ENCODE results near the gene CSTB. TPM values are rescaled to one million over a fixed set of nuclear protein-coding genes. Genes with fewer than 3 reads are reported as not detected.
"Not testable (repeated sequence)": the region's sequence is repeated elsewhere in the genome, so short reads cannot be mapped to it uniquely, and the experiment has no call there.

The CSTB gene, protein sequence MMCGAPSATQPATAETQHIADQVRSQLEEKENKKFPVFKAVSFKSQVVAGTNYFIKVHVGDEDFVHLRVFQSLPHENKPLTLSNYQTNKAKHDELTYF
- 10 to 100 TPM; 22.8 to 23.0 TPM for total RNA-seq

DNA sequence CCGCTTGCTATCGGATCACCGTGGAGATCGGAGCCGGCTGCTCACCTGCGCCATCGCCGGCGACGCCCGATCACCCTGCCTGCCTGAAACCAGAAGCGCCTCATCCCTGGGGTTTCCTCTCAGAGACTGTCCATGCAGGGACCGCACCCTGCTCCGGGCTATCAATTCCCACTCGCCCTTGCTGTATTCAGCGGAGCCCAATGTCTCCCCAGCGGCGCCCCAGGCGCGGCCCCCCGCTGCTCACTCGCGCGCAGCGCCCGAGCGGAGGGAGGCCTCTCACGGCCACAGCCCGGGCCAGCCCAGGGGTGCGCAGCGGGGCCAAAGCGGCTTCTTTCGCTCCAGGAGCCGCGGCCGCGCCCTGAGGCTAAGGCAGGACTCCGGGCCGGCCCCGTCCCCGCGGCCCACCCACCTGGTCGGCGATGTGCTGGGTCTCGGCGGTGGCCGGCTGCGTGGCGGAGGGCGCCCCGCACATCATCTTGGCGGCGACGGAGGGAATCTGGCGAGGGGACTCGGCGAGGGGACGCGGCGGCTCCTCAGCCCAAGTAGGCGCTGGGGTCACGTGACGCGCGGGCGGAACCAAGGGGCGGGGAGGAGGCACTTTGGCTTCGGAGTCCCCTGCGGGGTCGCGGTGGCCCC is at the start of gene CSTB:
Gene CSTB (minus strand): TSS at position 514 of the 636 bp plus-strand sequence. CDS start 39 bp downstream, at position 475.
- Mint-ChIP-seq H3K36me3 (ENCODE audit: low read depth) (peaks cover 4% of the 10 kb centered on the region), H3K27ac (peak within 1 kb of the TSS; percentile 51), H3K4me3 (peak within 1 kb of the TSS; percentile 80), H3K4me1 (ENCODE audit: low read depth) (peaks cover 38% of the 10 kb centered on the region), H3K9me3 (no peaks in the 10 kb centered on the region), H3K27me3 (ENCODE audit: low read depth) (no peaks in the 10 kb centered on the region)
- DNase-seq = peak; percentile 85
- intact Hi-C loops (cut with micrococcal nuclease) = loop anchor here (1.0 to 10.0 kb wide), 4 partner anchors 13 to 1251 kb away; partner anchors contain the start of genes HSF2BP, RRP1 and RRP1B
- CTCF ChIA-PET = no interaction called here

DNA sequence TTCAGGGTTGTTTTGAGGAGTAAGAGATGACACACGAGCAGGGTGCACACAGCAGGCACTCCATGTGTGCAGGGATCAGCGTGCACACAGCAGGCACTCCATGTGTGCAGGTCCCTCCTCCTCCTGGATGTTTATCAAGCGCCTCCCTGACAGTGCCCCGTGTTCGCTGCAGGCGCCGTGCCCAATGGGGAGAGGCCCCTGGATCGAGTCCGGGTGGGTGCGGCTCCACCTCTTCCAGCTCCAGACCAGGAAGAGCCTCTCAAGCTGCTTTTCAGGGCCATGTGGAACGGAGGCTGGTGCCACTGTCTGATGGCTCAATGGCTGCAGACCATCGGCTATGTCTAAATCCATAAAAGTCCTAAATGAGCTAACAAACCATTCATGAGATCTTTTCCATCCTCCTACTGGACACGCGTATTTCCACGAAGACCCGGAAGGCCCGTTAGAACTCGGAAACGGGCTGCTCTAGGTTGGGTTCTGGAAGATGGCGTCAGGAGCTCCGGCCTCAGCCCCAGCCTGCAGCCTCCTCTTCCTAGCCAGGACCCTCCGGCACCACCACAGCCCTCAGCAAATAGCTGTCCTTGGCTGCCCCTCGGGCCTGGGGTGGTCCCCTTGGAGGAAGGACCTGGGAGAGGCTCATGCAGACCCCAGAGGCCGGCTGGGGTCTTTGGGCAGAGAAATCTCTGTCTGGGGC is 49.3 kb upstream of the CSTB start:
- no peaks in the 10 kb centered on the region for H3K27me3 Mint-ChIP-seq (ENCODE audit: low read depth)
- no peak overlapping the region for H3K4me3 Mint-ChIP-seq
- no peak overlapping the region for H3K27ac Mint-ChIP-seq
- H3K9me3 Mint-ChIP-seq = no peaks in the 10 kb centered on the region
- H3K4me1 Mint-ChIP-seq (ENCODE audit: low read depth) = no peaks in the 10 kb centered on the region
- DNase-seq = no peak
- intact Hi-C loops (cut with micrococcal nuclease) = no loop called here
- H3K36me3 Mint-ChIP-seq (ENCODE audit: low read depth) = no peaks in the 10 kb centered on the region
- CTCF ChIA-PET = interaction anchor here (1.0 kb wide), 1 partner anchor 25 kb away, joined by 3 read pairs; no protein-coding TSS in a partner anchor

DNA sequence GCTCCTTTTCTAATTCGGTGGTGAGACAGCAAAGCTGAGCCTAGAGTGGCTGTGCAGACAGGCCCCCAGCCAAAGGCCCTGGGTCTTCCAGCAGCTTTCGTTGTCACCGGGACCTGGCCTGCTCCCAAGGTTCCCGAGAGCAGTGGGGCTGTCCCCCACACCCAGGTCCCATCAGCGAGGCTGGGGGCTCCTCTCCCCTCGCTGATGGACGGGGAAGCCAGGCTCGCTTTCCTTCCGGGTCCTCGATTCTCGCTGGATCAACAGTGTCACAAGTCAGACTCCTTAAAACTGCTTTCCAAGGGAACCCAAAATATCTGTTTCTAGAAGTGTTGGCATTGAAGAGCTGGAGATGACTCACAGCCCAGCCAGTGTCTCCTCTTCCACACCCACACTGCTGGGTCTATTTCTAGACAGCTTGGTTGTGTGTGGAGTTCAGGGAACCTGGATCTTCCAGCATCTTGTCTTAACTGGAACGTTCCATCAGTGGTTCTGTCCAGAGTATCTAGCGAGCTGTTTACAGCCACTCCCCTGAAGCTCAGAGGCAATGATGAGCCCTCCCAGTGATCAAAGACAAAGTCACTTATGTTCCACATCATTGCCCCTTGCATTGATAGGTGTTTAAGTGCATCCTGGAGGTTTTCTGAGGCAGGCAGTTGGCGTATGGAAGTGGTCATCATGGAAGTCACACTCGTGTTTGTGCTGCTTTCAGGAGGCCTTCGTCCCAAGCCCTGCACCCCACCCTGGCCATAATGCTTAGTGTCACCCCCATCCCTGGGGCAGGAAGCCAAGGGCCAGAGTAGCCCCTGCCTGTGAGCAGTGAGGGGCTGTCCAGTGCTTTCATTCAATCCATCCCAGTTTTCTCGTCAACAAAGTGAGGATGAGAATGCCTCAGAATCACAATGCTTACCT is 48.5 kb upstream of the CSTB start:
- CTCF ChIA-PET = no interaction called here

DNA sequence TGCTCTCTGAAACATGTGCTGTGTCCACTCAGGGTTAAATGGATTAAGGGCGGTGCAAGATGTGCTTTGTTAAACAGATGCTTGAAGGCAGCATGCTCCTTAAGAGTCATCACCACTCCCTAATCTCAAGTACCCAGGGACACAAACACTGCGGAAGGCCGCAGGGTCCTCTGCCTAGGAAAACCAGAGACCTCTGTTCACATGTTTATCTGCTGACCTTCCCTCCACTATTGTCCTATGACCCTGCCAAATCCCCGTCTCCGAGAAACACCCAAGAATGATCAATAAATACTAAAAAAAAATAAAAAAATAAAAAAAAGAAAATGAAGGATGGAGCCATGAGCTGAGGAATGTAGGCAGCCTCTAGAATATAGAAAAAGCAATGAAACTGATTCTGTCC is 46.6 kb upstream of the CSTB start:
- DNase-seq; intact Hi-C loops (cut with micrococcal nuclease); H3K36me3 Mint-ChIP-seq (ENCODE audit: low read depth); H3K4me1 Mint-ChIP-seq (ENCODE audit: low read depth); H3K27me3 Mint-ChIP-seq (ENCODE audit: low read depth); CTCF ChIA-PET; H3K27ac Mint-ChIP-seq; H3K9me3 Mint-ChIP-seq; H3K4me3 Mint-ChIP-seq: not testable (repeated sequence)

More for the DNA sequence above, 48.5 kb upstream of the CSTB start:
- Mint-ChIP-seq H3K27ac (no peak overlapping the region), H3K36me3 (ENCODE audit: low read depth) (no peaks in the 10 kb centered on the region), H3K4me3 (no peak overlapping the region), H3K4me1 (ENCODE audit: low read depth) (no peaks in the 10 kb centered on the region), H3K27me3 (ENCODE audit: low read depth) (no peaks in the 10 kb centered on the region), H3K9me3 (no peaks in the 10 kb centered on the region)
- no peak for DNase-seq
- intact Hi-C loops (cut with micrococcal nuclease) = no loop called here

DNA sequence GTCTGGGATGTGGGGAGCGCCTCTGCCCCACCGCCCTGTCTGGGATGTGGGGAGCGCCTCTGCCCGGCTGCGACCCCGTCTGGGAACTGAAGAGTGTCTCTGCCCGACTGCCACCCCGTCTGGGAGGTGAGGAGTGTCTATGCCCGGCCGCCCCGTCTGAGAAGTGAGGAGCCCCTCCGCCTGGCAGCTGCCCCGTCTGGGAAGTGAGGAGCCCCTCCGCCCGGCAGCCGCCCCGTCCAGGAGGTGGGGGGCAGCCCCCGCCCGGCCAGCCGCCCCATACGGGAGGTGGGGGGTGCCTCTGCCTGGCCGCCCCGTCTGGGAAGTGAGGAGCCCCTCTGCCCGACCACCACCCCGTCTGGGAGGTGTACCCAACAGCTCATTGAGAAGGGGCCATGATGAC is 46.1 kb upstream of the CSTB start:
- CTCF ChIA-PET; DNase-seq; intact Hi-C loops (cut with micrococcal nuclease); H3K4me1 Mint-ChIP-seq (ENCODE audit: low read depth); H3K27me3 Mint-ChIP-seq (ENCODE audit: low read depth); H3K27ac Mint-ChIP-seq; H3K4me3 Mint-ChIP-seq; H3K36me3 Mint-ChIP-seq (ENCODE audit: low read depth); H3K9me3 Mint-ChIP-seq: not testable (repeated sequence)

DNA sequence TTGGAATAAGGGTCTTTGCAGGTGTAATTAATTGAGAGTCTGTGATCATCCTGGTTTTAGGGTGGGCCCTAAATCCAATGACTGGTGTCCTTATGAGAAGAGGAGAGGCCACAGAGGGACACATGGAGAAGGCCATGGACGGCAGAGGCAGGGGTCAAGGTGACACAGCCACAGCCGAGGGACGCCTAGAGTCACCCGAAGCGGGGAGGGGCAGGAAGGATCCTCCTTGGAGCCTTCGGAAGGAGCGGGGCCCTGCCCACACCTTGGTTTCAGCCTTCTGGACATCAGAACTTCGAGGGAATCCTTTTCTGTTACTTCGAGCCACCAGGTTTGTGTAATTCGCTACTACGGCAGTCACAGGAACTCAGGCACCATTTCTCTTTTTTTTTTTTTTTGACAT is 44.4 kb upstream of the CSTB start:
- H3K9me3 Mint-ChIP-seq = peaks cover 6% of the 10 kb centered on the region
- peaks cover 5% of the 10 kb centered on the region for H3K36me3 Mint-ChIP-seq (ENCODE audit: low read depth)
- H3K4me3 Mint-ChIP-seq = no peak overlapping the region
- no peak overlapping the region for H3K27ac Mint-ChIP-seq
- CTCF ChIA-PET = no interaction called here
- H3K27me3 Mint-ChIP-seq (ENCODE audit: low read depth) = no peaks in the 10 kb centered on the region
- DNase-seq = no peak
- intact Hi-C loops (cut with micrococcal nuclease) = no loop called here
- H3K4me1 Mint-ChIP-seq (ENCODE audit: low read depth) = no peaks in the 10 kb centered on the region

DNA sequence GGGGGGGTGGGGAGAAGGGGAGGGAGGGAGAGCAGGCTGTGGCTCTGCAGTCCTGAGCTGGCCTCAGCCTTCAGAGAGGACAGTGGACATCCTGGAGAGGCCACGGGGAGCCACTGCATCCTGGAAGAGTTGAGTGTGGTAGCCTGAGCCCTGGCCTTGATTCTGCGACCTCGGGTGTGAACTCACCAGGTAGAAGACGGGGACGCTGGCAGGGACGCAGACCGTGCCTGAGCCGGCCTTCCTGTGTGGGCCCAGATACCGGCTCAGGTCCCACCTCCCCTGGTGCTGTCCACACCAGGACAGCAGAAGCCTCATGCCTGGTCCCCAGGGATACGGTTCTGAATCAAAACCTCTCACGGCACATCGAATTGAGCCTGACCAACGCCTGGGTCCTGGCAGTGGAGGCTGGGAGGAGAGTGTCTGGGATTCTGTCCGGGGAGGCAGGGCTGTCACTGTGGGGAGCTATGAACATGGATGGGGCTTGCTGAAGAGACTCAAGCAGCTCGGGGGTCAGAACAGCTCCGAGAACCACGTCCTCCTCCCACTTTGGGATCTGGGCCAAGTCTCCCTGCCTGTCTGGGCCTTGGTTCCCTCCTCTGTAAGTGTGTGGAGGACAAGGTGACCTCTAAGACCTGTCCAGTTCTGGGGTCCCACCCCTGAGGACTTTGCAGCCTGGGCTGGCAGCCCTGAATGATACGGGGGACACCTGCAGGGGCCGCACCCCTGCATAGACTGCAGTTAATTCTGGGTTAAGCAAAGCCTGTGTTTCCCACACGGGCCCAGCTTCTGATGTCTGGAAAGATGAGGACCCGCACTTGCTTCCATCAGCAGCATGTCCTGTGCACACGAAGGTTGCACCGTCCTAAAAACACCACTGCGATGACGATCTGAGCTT is 43.6 kb upstream of the CSTB start:
- no peak for DNase-seq
- CTCF ChIA-PET = no interaction called here
- H3K4me1 Mint-ChIP-seq (ENCODE audit: low read depth) = peaks cover 2% of the 10 kb centered on the region
- no peaks in the 10 kb centered on the region for H3K27me3 Mint-ChIP-seq (ENCODE audit: low read depth)
- H3K36me3 Mint-ChIP-seq (ENCODE audit: low read depth) = peaks cover 5% of the 10 kb centered on the region
- H3K27ac Mint-ChIP-seq = no peak overlapping the region
- H3K9me3 Mint-ChIP-seq = peaks cover 6% of the 10 kb centered on the region
- intact Hi-C loops (cut with micrococcal nuclease) = no loop called here
- H3K4me3 Mint-ChIP-seq = no peak overlapping the region

DNA sequence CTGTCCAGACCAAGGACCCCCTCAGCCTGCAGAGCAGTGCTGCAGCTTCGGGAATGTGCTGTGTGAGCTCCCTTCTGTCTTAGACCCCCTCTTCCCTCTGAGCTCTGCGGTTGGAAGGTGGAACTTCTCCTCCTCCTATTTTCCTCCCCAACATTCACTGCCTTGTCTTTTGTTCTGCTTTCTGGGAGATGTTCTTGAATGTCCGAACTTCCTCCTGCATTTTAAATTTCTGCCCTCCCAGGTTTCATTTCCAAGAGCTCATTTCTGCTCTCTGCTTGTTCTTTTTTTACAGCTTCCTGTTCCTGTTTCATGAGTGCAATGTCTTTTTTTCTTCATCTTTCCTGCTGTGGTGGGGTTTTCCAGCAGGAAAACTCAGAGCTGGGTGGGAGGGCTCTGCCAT is 42.6 kb upstream of the CSTB start:
- peaks cover 3% of the 10 kb centered on the region for H3K4me1 Mint-ChIP-seq (ENCODE audit: low read depth)
- no peak overlapping the region for H3K4me3 Mint-ChIP-seq
- no peak for DNase-seq
- no peak overlapping the region for H3K27ac Mint-ChIP-seq
- H3K36me3 Mint-ChIP-seq (ENCODE audit: low read depth) = peaks cover 5% of the 10 kb centered on the region
- no peaks in the 10 kb centered on the region for H3K27me3 Mint-ChIP-seq (ENCODE audit: low read depth)
- intact Hi-C loops (cut with micrococcal nuclease) = no loop called here
- CTCF ChIA-PET = interaction anchor here (1.4 kb wide), 1 partner anchor 157 kb away, joined by 3 read pairs; no protein-coding TSS in a partner anchor
- H3K9me3 Mint-ChIP-seq = peaks cover 6% of the 10 kb centered on the region

DNA sequence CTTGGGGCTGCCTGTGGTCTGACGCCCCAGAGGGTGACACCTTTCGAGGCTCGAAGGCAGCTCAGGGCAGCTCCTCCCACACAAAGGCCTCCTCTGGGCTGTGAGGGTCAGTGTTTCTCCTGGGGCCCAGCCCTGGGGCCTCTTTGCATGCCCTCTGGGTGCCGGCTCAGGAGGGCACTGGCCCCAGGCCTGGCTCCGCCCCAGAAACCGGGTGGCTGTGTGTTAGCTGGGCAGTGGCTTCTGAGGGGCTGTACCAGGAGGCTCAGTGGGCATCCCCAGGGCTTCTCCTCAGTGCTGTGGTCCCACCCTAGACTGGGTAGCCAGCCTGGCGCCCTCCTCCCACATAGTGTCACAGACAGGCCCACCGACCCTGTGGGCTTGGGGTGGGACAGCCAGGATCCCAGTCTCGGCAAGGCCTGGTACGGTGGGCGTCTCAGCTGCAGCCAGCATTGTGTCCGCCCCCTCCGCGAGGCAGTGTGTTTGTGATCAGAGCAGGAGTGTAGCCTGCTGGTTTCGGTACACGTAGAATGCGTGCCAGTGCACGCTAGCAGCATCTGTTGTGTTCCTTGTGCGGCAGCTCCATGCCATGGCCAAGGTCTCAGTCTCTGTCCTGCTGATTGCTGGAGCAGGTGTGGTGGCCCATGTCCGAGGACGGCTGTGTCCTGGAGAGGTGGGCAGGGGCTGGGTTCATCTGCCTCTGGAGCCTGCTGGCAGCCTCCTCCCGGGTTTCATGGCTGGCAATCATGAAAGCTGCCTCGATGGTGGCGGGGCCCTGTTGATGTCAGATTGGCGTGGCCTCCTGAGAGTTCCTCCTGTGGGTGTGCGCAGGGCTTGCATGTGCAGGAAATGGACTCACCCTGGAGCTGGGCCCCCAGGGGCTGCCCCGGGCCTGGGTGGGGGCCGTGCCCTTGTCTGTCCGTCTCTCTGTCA is 41.3 kb upstream of the CSTB start:
- Mint-ChIP-seq H3K36me3 (ENCODE audit: low read depth) (peaks cover 5% of the 10 kb centered on the region), H3K27me3 (ENCODE audit: low read depth) (no peaks in the 10 kb centered on the region), H3K9me3 (peaks cover 6% of the 10 kb centered on the region), H3K27ac (no peak overlapping the region), H3K4me1 (ENCODE audit: low read depth) (peaks cover 3% of the 10 kb centered on the region), H3K4me3 (no peak overlapping the region)
- intact Hi-C loops (cut with micrococcal nuclease) = no loop called here
- no peak for DNase-seq
- CTCF ChIA-PET = interaction anchor here (0.6 to 1.4 kb wide), 2 partner anchors 95 to 158 kb away, joined by 3 to 6 read pairs; no protein-coding TSS in a partner anchor

DNA sequence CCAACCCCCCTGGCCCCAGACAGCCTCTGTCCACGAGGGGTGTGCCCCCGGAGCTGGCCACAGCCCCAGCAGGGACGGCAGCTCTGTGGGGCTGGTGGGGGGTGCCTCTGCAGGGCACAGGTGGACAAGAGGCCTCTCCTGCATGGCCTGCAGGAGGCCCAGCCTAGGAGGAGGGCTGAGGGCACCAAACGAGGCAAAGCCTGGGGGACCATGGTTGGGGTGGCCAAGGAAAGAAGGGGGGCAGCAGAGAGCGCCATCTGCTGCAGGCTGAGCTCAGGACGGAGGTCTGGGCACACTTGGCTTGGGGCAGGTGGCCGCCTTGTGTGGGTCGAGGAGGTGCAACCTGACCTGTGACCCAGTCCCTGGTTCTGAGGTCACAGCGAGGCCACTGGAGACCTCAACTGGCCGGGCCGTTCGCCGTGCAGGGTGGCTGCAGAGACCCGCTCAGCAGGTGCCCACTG is 40.5 kb upstream of the CSTB start:
- Mint-ChIP-seq H3K36me3 (ENCODE audit: low read depth) (peaks cover 5% of the 10 kb centered on the region), H3K4me1 (ENCODE audit: low read depth) (peaks cover 3% of the 10 kb centered on the region), H3K9me3 (peaks cover 6% of the 10 kb centered on the region), H3K27ac (no peak overlapping the region), H3K4me3 (no peak overlapping the region), H3K27me3 (ENCODE audit: low read depth) (no peaks in the 10 kb centered on the region)
- intact Hi-C loops (cut with micrococcal nuclease) = no loop called here
- CTCF ChIA-PET = interaction anchor here (0.6 kb wide), 1 partner anchor 94 kb away, joined by 6 read pairs; no protein-coding TSS in a partner anchor
- DNase-seq = no peak

DNA sequence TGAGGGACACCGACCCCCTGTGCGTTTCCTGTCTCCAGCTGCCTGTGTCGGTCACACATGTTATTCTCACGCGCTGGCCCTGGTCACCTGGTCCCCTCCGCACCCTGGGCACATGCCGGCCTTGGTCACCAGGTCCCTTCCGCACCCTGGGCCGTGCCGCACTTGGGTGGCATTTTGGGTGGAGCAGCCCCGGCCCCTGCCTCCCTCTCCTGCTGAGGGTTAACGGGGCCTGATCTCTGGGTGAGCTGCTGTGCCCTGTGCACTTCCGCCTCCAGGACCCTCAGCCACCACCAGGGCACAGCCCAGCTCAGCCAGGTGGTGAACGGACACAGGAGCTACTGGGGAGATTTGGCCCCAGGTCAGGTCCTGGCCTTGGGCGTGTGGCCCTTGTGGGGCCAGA is 39.9 kb upstream of the CSTB start:
- Mint-ChIP-seq H3K4me1 (ENCODE audit: low read depth) (peaks cover 3% of the 10 kb centered on the region), H3K27me3 (ENCODE audit: low read depth) (no peaks in the 10 kb centered on the region)
- CTCF ChIA-PET = no interaction called here

More for the DNA sequence above, 39.9 kb upstream of the CSTB start:
- Mint-ChIP-seq H3K4me3 (no peak overlapping the region), H3K27ac (no peak overlapping the region), H3K9me3 (peaks cover 6% of the 10 kb centered on the region), H3K36me3 (ENCODE audit: low read depth) (peaks cover 5% of the 10 kb centered on the region)
- no peak for DNase-seq
- intact Hi-C loops (cut with micrococcal nuclease) = no loop called here

Measured in activated naive CD4-positive, alpha-beta T cell treated with anti-CD3 and anti-CD28 coated beads for 36 hours (primary cell).